ENCODE measurements around the gene PDE4D. TPM values are rescaled to one million over a fixed set of nuclear protein-coding genes. Genes with fewer than 3 reads are reported as not detected.

The PDE4D gene
- total and polyA plus RNA-seq, 10 of the 15 experiments (the other 5 are each of a cell fraction or from before 2014, with no cell fraction given) = 0.87 to 4.1 (median 2.2) TPM

GRCh38 chr5:59483971-59484472 lies 409.5 kb downstream of the PDE4D start (continued):
- TF ChIP-seq, protein P1, sequence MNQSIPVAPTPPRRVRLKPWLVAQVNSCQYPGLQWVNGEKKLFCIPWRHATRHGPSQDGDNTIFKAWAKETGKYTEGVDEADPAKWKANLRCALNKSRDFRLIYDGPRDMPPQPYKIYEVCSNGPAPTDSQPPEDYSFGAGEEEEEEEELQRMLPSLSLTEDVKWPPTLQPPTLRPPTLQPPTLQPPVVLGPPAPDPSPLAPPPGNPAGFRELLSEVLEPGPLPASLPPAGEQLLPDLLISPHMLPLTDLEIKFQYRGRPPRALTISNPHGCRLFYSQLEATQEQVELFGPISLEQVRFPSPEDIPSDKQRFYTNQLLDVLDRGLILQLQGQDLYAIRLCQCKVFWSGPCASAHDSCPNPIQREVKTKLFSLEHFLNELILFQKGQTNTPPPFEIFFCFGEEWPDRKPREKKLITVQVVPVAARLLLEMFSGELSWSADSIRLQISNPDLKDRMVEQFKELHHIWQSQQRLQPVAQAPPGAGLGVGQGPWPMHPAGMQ (IDR thresholded peaks at IDR 0.05; ENCODE audit: borderline replicate concordance) = no peak

DNA sequence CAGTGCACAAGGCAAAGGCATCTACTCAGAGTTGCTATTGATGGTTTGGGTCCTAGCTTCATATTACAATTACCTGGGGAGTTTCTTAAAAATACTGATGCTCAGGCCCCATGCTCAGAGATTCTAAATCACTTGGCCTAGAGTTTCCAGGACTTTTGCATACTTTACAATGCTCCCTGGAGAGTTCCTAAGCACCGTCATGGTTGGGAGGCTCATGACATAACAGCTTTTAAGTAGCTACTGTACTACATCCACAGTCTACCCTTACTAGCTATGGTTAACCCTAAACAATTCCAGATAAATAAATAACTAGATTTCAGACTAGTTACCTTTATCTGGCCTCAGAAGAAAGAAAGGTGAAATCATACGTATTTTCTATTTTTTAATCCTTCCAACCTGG lies 414.4 kb downstream of the PDE4D start:
- no peak overlapping the region for H2AFZ ChIP-seq (ENCODE audit: control insufficient read depth, low read depth, low read length)
- FAIRE-seq (no peak), ATAC-seq (no peak), DNase-seq (ENCODE audit: low read depth, low spot score) (no peak)
- TF ChIP-seq HDAC6 (IDR thresholded peaks at IDR 0.05; ENCODE audit: unreplicated experiment) (no peak), IKZF2 (IDR thresholded peaks at IDR 0.05) (no peak), CREB1 (IDR thresholded peaks at IDR 0.05; ENCODE audit: low read depth) (no peak)
- in situ Hi-C loops (cut with MboI) = no loop called here
- ChIA-PET RAD21 (ENCODE audit: unreplicated experiment) (no interaction called here), SMC1A (ENCODE audit: uncharacterized antibody, unreplicated experiment) (no interaction called here), POLR2A (no interaction called here), CTCF (interaction anchor here (1.2 kb wide), 1 partner anchor 194 kb away, joined by 4 read pairs; no protein-coding TSS in a partner anchor)
- H3K4me3 ChIP-seq = no peak overlapping the region
- H3K9me3 ChIP-seq (replicated peaks; ENCODE audit: control insufficient read depth, insufficient read depth, low read length) = no peaks in the 10 kb centered on the region
- intact Hi-C loops (cut with micrococcal nuclease; ENCODE audit: unreplicated experiment) = no loop called here
- H3K79me2 ChIP-seq (ENCODE audit: control insufficient read depth, insufficient read depth, low read length) = no peaks in the 10 kb centered on the region
- H3K27me3 ChIP-seq (replicated peaks in 1 of 2; ENCODE audit: control insufficient read depth in 2 of 2, insufficient read depth in 2 of 2, low read length in 1 of 2) = 0 out of 4 replicates have a peak, but pooled peaks cover 0 to 1% of the 10 kb centered on the region in 2 experiments
- no peak overlapping the region for H3K27ac ChIP-seq (ENCODE audit: control insufficient read depth, insufficient read depth)
- WGBS (ENCODE audit: insufficient coverage, insufficient replicate concordance, low lambda C conversion rate, missing lambda C conversion rate) = 6% methylated on average over 2 of the region's 2 CpGs
- H3K9ac ChIP-seq (ENCODE audit: control insufficient read depth, insufficient read depth, low read length) = no peak overlapping the region
- no peaks in the 10 kb centered on the region for H4K20me1 ChIP-seq (ENCODE audit: control insufficient read depth, insufficient read depth)
- H3K4me1 ChIP-seq (ENCODE audit: control insufficient read depth, insufficient read depth, low read length) = no peaks in the 10 kb centered on the region
- no peaks in the 10 kb centered on the region for H3K36me3 ChIP-seq (ENCODE audit: control insufficient read depth in 2 of 2, insufficient read depth in 2 of 2, low read length in 1 of 2)
- no TSS peak for BruUV-seq (replicated peaks)
- no peak overlapping the region for H3K4me2 ChIP-seq (ENCODE audit: control insufficient read depth, insufficient read depth)

DNA sequence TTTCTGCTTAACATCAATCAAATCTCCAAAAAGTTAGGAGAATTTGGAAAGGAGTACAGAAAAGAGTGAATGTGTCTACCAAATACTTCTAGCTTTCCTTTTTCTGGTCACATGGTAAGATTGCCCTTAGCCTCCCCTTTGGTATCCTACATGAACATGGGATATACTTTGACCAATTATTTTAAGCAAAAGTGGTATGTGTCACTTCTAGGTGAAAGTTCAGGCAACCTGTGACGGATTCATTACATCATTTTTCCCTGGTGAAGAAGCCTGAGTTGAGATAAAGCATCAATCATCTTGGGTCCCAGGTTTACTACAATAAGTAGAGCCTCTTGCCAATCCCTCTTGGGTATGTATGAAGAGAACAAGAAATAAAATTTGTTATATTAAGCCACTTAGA lies 419.2 kb downstream of the PDE4D start:
- FAIRE-seq (no peak), DNase-seq (ENCODE audit: low read depth, low spot score) (no peak), ATAC-seq (no peak)
- intact Hi-C loops (cut with micrococcal nuclease; ENCODE audit: unreplicated experiment) = no loop called here
- Histone ChIP-seq H3K27me3 (replicated peaks in 1 of 2; ENCODE audit: control insufficient read depth in 2 of 2, insufficient read depth in 2 of 2, low read length in 1 of 2) (no peaks in the 10 kb centered on the region), H3K4me1 (ENCODE audit: control insufficient read depth, insufficient read depth, low read length) (no peaks in the 10 kb centered on the region), H3K9ac (ENCODE audit: control insufficient read depth, insufficient read depth, low read length) (no peak overlapping the region), H3K36me3 (ENCODE audit: control insufficient read depth in 2 of 2, insufficient read depth in 2 of 2, low read length in 1 of 2) (no peaks in the 10 kb centered on the region), H3K4me3 (no peak overlapping the region), H3K27ac (ENCODE audit: control insufficient read depth, insufficient read depth) (no peak overlapping the region), H3K79me2 (ENCODE audit: control insufficient read depth, insufficient read depth, low read length) (no peaks in the 10 kb centered on the region), H3K9me3 (replicated peaks; ENCODE audit: control insufficient read depth, insufficient read depth, low read length) (no peaks in the 10 kb centered on the region), H3K4me2 (ENCODE audit: control insufficient read depth, insufficient read depth) (no peak overlapping the region), H2AFZ (ENCODE audit: control insufficient read depth, low read depth, low read length) (no peak overlapping the region), H4K20me1 (ENCODE audit: control insufficient read depth, insufficient read depth) (no peaks in the 10 kb centered on the region)
- POLR2A ChIA-PET = no interaction called here
- BruUV-seq (replicated peaks) = no TSS peak
- 6% methylated on average over 1 of the region's 1 CpG for WGBS (ENCODE audit: insufficient coverage, insufficient replicate concordance, low lambda C conversion rate, missing lambda C conversion rate)
- RAD21 ChIA-PET (ENCODE audit: unreplicated experiment) = no interaction called here
- in situ Hi-C loops (cut with MboI) = no loop called here
- SMC1A ChIA-PET (ENCODE audit: uncharacterized antibody, unreplicated experiment) = interaction anchor here (0.6 to 1.1 kb wide), 2 partner anchors 38 to 137 kb away, joined by 3 read pairs; no protein-coding TSS in a partner anchor
- CTCF ChIA-PET = interaction anchor here (0.7 to 1.4 kb wide), 2 partner anchors 13 to 23 kb away, joined by 3 read pairs; no protein-coding TSS in a partner anchor
- TF ChIP-seq SMAD5 (IDR thresholded peaks at IDR 0.05; ENCODE audit: low read depth) = no peak
- TF ChIP-seq, protein P1 (IDR thresholded peaks at IDR 0.05; ENCODE audit: borderline replicate concordance) = no peak
- no peak for TF ChIP-seq GATAD2B (conservative IDR thresholded peaks at IDR 0.05; ENCODE audit: low read depth)
- no peak for TF ChIP-seq SKIL (IDR thresholded peaks at IDR 0.05; ENCODE audit: low read depth, poor library complexity, severe bottlenecking)
- TF ChIP-seq BMI1 (IDR thresholded peaks at IDR 0.05; ENCODE audit: borderline replicate concordance) = no peak
- TF ChIP-seq HDGF (IDR thresholded peaks at IDR 0.05) = no peak
- TF ChIP-seq RFX5 (IDR thresholded peaks at IDR 0.05; ENCODE audit: low read depth, low read length) = no peak
- TF ChIP-seq TCF3 (IDR thresholded peaks at IDR 0.05; ENCODE audit: borderline replicate concordance, insufficient read depth, low read depth, low read length) = no peak

All from GM12878 (cell line).